Measurements from ENCODE around the gene EPC2. TPM values are rescaled to one million over a fixed set of nuclear protein-coding genes. Genes with fewer than 3 reads are reported as not detected.
"Not testable (repeated sequence)": the region's sequence is repeated elsewhere in the genome, so short reads cannot be mapped to it uniquely, and the experiment has no call there.

EPC2 gene
- total RNA-seq, 4 donors from 2014 or later, result 13.1 to 21.8 (median 14.6) TPM

DNA sequence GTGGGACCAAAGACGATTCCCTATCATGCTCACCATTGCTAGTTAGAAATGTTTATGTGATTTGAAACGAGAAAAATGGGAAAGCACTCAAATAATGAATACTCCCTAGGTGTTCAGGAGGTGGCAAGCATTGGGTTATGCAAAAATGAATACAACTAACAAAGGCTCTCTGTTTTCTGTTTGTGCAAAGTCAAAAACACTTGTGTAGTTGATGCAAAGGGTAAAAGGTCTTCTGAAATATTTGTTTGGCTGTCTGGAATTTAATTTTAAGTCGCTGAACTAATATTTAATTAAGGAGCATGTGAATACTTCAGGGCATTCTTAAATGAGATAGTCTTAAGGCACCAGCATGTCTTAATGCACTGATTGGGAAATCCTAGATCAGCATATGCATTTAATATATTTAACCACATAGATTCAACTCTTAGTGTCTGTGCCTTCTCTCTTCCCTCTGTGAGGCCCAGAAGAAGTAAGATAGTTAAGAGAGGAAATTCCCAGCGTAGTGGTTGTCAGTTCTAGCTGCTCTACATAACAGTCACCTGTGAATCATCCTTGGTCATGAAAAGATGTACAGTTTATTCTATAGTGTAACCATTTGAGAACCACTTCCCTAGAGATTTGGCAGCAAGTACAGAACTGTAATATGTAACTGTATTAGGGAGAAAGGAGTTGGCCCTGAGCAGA lies 111.9 kb downstream of the EPC2 start:
- Histone ChIP-seq H3K36me3 (peaks cover 0 to 17% of the 10 kb centered on the region in 2 donors), H3K9me3 (no peaks in the 10 kb centered on the region), H3K27me3 (no peaks in the 10 kb centered on the region), H3K4me3 (no peak overlapping the region), H3K27ac (no peak overlapping the region), H3K4me1 (no peaks in the 10 kb centered on the region)
- ATAC-seq (no peak), DNase-seq (no peak)
- in situ Hi-C loops (cut with MboI; ENCODE audit: low sequenced_read_pairs in 4 of 4), result no loop called here
- no peak for TF ChIP-seq POLR2A (IDR thresholded peaks at IDR 0.05)
- TF ChIP-seq, protein P1, sequence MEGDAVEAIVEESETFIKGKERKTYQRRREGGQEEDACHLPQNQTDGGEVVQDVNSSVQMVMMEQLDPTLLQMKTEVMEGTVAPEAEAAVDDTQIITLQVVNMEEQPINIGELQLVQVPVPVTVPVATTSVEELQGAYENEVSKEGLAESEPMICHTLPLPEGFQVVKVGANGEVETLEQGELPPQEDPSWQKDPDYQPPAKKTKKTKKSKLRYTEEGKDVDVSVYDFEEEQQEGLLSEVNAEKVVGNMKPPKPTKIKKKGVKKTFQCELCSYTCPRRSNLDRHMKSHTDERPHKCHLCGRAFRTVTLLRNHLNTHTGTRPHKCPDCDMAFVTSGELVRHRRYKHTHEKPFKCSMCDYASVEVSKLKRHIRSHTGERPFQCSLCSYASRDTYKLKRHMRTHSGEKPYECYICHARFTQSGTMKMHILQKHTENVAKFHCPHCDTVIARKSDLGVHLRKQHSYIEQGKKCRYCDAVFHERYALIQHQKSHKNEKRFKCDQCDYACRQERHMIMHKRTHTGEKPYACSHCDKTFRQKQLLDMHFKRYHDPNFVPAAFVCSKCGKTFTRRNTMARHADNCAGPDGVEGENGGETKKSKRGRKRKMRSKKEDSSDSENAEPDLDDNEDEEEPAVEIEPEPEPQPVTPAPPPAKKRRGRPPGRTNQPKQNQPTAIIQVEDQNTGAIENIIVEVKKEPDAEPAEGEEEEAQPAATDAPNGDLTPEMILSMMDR (IDR thresholded peaks at IDR 0.05 in 4 of 5, conservative IDR thresholded peaks at IDR 0.05 in 1 of 5), result no peak
- intact Hi-C loops (cut with DNase I; ENCODE audit: low total_unique reads), result no loop called here

DNA sequence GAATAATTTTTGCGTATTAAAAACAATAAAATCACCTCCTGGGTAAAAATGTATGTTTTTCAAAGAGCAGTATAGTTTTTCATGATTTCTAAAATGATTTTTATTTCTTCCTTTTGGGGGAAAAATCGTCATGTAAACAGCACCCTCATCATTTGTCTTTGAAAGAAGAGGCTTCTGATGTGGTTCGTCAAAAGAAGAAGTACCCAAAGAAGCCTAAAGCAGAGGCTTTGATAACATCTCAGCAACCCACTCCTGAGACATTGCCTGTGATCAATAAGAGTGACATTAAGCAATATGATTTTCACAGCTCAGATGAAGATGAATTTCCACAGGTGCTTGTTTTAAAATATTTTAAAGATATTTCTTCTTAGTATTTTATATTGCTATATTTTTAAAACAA lies 120.3 kb downstream of the EPC2 start:
- H3K4me3 ChIP-seq, result no peak overlapping the region
- no peaks in the 10 kb centered on the region for H3K27me3 ChIP-seq
- H3K27ac ChIP-seq, result no peak overlapping the region
- ATAC-seq, result no peak
- peaks cover 0 to 12% of the 10 kb centered on the region in 2 donors for H3K36me3 ChIP-seq
- no peak for DNase-seq
- H3K9me3 ChIP-seq, result no peaks in the 10 kb centered on the region
- in situ Hi-C loops (cut with MboI; ENCODE audit: low sequenced_read_pairs in 4 of 4), result no loop called here
- intact Hi-C loops (cut with DNase I; ENCODE audit: low total_unique reads), result no loop called here
- H3K4me1 ChIP-seq, result no peaks in the 10 kb centered on the region
- TF ChIP-seq, protein P1 (IDR thresholded peaks at IDR 0.05 in 4 of 5, conservative IDR thresholded peaks at IDR 0.05 in 1 of 5), result no peak
- no peak for TF ChIP-seq POLR2A (IDR thresholded peaks at IDR 0.05)

DNA sequence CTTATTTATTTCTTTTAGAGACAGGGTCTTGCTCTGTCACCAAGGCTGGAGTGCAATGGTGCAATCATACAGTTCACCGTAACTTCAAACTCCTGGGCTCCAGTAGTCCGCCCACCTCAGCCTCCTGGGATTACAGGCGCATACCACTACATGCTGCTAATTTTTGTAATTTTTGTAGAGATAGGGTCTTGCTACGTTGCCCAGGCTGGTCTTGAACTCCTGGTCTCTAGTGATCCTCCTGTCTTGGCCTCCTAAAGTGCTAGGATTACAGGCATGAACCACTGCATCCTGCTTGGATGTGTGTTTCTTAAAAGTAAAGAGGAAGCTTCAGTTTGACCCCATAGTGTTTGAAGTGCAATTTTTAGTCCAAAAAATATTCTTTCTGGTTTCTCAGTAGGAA lies 125.5 kb downstream of the EPC2 start:
- in situ Hi-C loops (cut with MboI; ENCODE audit: low sequenced_read_pairs in 4 of 4) (no loop called here), intact Hi-C loops (cut with DNase I; ENCODE audit: low total_unique reads) (no loop called here)
- no peak overlapping the region for H3K4me3 ChIP-seq
- H3K27ac ChIP-seq, result no peak overlapping the region
- no peak for TF ChIP-seq POLR2A (IDR thresholded peaks at IDR 0.05)
- TF ChIP-seq, protein P1 (IDR thresholded peaks at IDR 0.05 in 4 of 5, conservative IDR thresholded peaks at IDR 0.05 in 1 of 5), result no peak
- no peak for ATAC-seq
- H3K36me3 ChIP-seq, result peaks cover 0 to 45% of the 10 kb centered on the region in 2 donors
- no peaks in the 10 kb centered on the region for H3K9me3 ChIP-seq
- no peaks in the 10 kb centered on the region for H3K4me1 ChIP-seq
- DNase-seq, result no peak
- H3K27me3 ChIP-seq, result no peaks in the 10 kb centered on the region

DNA sequence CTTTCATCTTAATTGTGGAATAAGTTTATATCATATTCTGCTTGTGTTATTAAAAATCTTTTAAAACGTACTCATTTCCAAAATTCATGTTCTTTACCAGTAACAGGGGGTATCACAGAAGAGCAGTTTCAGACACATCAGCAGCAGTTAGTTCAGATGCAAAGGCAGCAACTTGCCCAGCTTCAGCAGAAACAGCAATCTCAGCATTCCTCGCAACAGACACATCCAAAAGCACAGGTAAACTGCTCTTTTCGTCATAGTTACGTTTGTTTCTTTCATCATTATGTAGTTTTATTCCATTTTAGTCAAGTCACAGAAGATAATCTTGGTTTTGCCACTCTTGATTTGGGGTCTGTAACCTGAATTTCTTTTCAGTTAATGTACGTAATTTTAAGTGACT lies 137.0 kb downstream of the EPC2 start:
- in situ Hi-C loops (cut with MboI; ENCODE audit: low sequenced_read_pairs in 4 of 4), result no loop called here
- Histone ChIP-seq H3K36me3 (peaks cover 0 to 24% of the 10 kb centered on the region in 2 donors), H3K4me3 (no peak overlapping the region), H3K27ac (no peak overlapping the region), H3K9me3 (no peaks in the 10 kb centered on the region), H3K27me3 (no peaks in the 10 kb centered on the region), H3K4me1 (no peaks in the 10 kb centered on the region)
- ATAC-seq (no peak), DNase-seq (no peak)
- TF ChIP-seq, protein P1 (IDR thresholded peaks at IDR 0.05 in 4 of 5, conservative IDR thresholded peaks at IDR 0.05 in 1 of 5), result no peak
- TF ChIP-seq POLR2A (IDR thresholded peaks at IDR 0.05), result no peak
- intact Hi-C loops (cut with DNase I; ENCODE audit: low total_unique reads), result no loop called here

DNA sequence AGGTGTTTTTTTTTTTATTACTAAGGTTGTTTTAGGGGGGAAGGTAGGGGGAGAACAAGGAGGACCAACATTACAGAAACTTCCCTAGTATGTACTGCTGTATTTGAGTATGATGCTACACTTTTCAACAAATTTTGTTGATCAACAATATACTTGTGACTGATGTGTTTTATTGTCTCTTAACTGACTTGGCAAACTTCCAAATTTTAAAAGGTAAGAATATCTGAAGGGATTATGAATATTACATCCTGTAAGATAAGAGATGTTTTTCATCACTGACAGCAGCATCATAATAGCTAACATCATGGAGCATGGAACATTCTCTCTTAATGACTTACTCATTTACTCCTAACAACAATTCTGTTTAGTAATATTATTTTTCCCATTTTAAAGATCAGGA lies 144.5 kb downstream of the EPC2 start:
- ATAC-seq (no peak), DNase-seq (no peak)
- Histone ChIP-seq H3K36me3 (peaks cover 0 to 28% of the 10 kb centered on the region in 2 donors), H3K27me3 (no peaks in the 10 kb centered on the region), H3K4me3 (no peak overlapping the region), H3K4me1 (no peaks in the 10 kb centered on the region), H3K27ac (no peak overlapping the region), H3K9me3 (no peaks in the 10 kb centered on the region)
- no peak for TF ChIP-seq POLR2A (IDR thresholded peaks at IDR 0.05)
- TF ChIP-seq, protein P1 (IDR thresholded peaks at IDR 0.05 in 4 of 5, conservative IDR thresholded peaks at IDR 0.05 in 1 of 5), result no peak
- intact Hi-C loops (cut with DNase I; ENCODE audit: low total_unique reads), result no loop called here
- in situ Hi-C loops (cut with MboI; ENCODE audit: low sequenced_read_pairs in 4 of 4), result no loop called here

DNA sequence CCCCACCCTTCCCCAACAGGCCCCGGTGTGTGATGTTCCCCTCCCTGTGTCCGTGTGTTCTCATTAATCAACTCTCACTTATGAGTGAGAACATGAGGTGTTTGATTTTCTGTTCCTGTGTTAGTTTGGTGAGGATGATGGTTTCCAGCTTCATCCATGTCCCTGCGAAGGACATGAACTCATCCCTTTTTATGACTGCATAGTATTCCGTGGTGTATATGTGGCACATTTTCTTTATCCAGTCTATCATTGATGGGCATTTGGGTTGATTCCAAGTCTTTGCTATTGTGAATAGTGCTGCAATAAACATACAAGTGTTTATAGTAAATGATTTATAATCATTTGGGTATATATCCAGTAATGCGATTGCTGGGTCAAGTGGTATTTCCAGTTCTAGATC lies 145.6 kb downstream of the EPC2 start:
- H3K9me3 ChIP-seq; H3K27me3 ChIP-seq; H3K4me1 ChIP-seq; H3K27ac ChIP-seq; in situ Hi-C loops (cut with MboI; ENCODE audit: low sequenced_read_pairs in 4 of 4); intact Hi-C loops (cut with DNase I; ENCODE audit: low total_unique reads); DNase-seq; ATAC-seq; H3K4me3 ChIP-seq: not testable (repeated sequence)
- peaks cover 0 to 17% of the 10 kb centered on the region in 2 donors for H3K36me3 ChIP-seq
